PC-9 (cell line): ENCODE results near the gene PSMD2. TPM values are rescaled to one million over a fixed set of nuclear protein-coding genes. Genes with fewer than 3 reads are reported as not detected.

Source experiments
- BruUV-seq: library from RNA; stranded (reverse); fragments of 400-500 nt; replicated peaks from 2 replicates; lab custom pipeline; 2021; lab: Mats Ljungman, UMichigan
- CTCF ChIA-PET: fragments of 300-600 bp; sonication (Branson Sonifier 250); formaldehyde crosslinking; loops from one replicate; lab custom pipeline; 2022; ENCODE audit warnings: antibody characterized with exemption; lab: Charles Lee
- POLR2A ChIA-PET: fragments of 300-600 bp; sonication (Branson Sonifier 250); formaldehyde crosslinking; loops from one replicate; lab custom pipeline; 2022; ENCODE audit warnings: antibody characterized with exemption; ENCODE audit not compliant: unreplicated experiment; lab: Charles Lee
- DNase-seq, 2 experiments: peaks; one replicate each; pipeline versions ENCODE4 v3.0.0 to v3.0.0-alpha.2; 2015 to 2022; ENCODE audit warnings: mixed read lengths in 1 of 2
- H2AFZ ChIP-seq: fragments of 200-600 bp; sonication (generic); 2 replicates; pipeline ENCODE4 v1.8.1; 2017; ENCODE audit warnings: antibody characterized with exemption
- H3F3A ChIP-seq: fragments of 200-600 bp; sonication (generic); 2 replicates; pipeline ENCODE4 v1.8.1; 2017; ENCODE audit warnings: antibody characterized with exemption, mild to moderate bottlenecking, low read depth; ENCODE audit not compliant: insufficient read depth
- H3K27ac ChIP-seq: fragments of 200-600 bp; sonication (generic); 2 replicates; pipeline ENCODE4 v1.6.1; 2016; ENCODE audit warnings: mixed run types
- H3K27me3 ChIP-seq: fragments of 200-600 bp; sonication (generic); 2 replicates; pipeline ENCODE4 v1.6.1; 2016; ENCODE audit warnings: low read depth, mixed run types; ENCODE audit not compliant: insufficient read depth
- H3K36me3 ChIP-seq: fragments of 200-600 bp; sonication (generic); 2 replicates; pipeline ENCODE4 v1.6.1; 2016; ENCODE audit warnings: low read depth, mixed run types
- H3K4me1 ChIP-seq: fragments of 200-600 bp; sonication (generic); replicated peaks from 2 replicates; pipeline ENCODE4 v1.6.1; 2016; ENCODE audit warnings: mixed run types; ENCODE audit not compliant: insufficient read depth
- H3K4me2 ChIP-seq: fragments of 200-600 bp; sonication (generic); 2 replicates; pipeline ENCODE4 v1.6.1; 2017; ENCODE audit warnings: mixed run types
- H3K4me3 ChIP-seq: fragments of 200-600 bp; sonication (generic); 2 replicates; pipeline ENCODE4 v1.6.1; 2016; ENCODE audit warnings: mixed run types
- H3K79me2 ChIP-seq: fragments of 200-600 bp; sonication (generic); 2 replicates; pipeline ENCODE4 v1.6.1; 2017; ENCODE audit warnings: low read depth, mixed run types
- H3K9me2 ChIP-seq: fragments of 200-600 bp; sonication (generic); 2 replicates; pipeline ENCODE4 v1.8.1; 2017; ENCODE audit warnings: mild to moderate bottlenecking; ENCODE audit not compliant: insufficient read depth
- H3K9me3 ChIP-seq: fragments of 200-600 bp; sonication (generic); 2 replicates; pipeline ENCODE4 v1.8.1; 2016; ENCODE audit warnings: low read depth; ENCODE audit not compliant: insufficient read depth
- H4K20me1 ChIP-seq: fragments of 200-600 bp; sonication (generic); 2 replicates; pipeline ENCODE4 v1.8.1; 2017; ENCODE audit not compliant: insufficient read depth
- CTCF ChIP-seq: fragments of 200-600 bp; sonication (generic); conservative IDR thresholded peaks from 2 replicates; pipeline ENCODE4 v1.6.1; 2017; ENCODE audit warnings: mixed run types, antibody characterized with exemption, mild to moderate bottlenecking, moderate library complexity
- EZH2 ChIP-seq: fragments of 200-600 bp; sonication (generic); IDR thresholded peaks from 2 replicates; pipeline ENCODE4 v1.8.0; 2017; ENCODE audit warnings: antibody characterized with exemption, low read depth
- intact Hi-C: fragments of 100-400 bp; cut with micrococcal nuclease; formaldehyde crosslinking; loops from one replicate; pipeline ENCODE4 v1.10.0; 2022; ENCODE audit not compliant: unreplicated experiment
- total RNA-seq: library from RNA; stranded (reverse); gene quantifications from 2 replicates; pipeline ENCODE4 v1.2.3, GENCODE V29; 2021

PSMD2 gene
- total RNA-seq, 1 experiment from 2014 or later, result 788 TPM

GRCh38 chr3:184257083-184257915 lies 41.7 kb upstream of the PSMD2 start:
- Histone ChIP-seq H3K4me2 (no peak overlapping the region), H4K20me1 (no peaks in the 10 kb centered on the region), H3K36me3 (no peaks in the 10 kb centered on the region), H2AFZ (no peak overlapping the region), H3K4me3 (no peak overlapping the region), H3K27ac (no peak overlapping the region), H3F3A (peaks cover 37% of the 10 kb centered on the region; the same call in 1 of the 2 replicates), H3K9me3 (no peaks in the 10 kb centered on the region), H3K4me1 (0 out of 2 replicates have a peak, but pooled peaks cover 9% of the 10 kb centered on the region), H3K9me2 (no peaks in the 10 kb centered on the region), H3K27me3 (no peaks in the 10 kb centered on the region), H3K79me2 (peaks cover 19% of the 10 kb centered on the region)
- no peak for DNase-seq
- CTCF ChIA-PET, result interaction anchor here (0.6 kb wide), 1 partner anchor 109 kb away, joined by 4 read pairs; no protein-coding TSS in a partner anchor
- no TSS peak for BruUV-seq
- intact Hi-C loops, result no loop called here
- POLR2A ChIA-PET, result interaction anchor here (0.7 kb wide), 2 partner anchors 43 to 1539 kb away, joined by 3 to 7 read pairs; no protein-coding TSS in a partner anchor
- TF ChIP-seq EZH2 (no peak), CTCF (no peak)

GRCh38 chr3:184258926-184259325 lies 40.1 kb upstream of the PSMD2 start:
- CTCF ChIA-PET, result no interaction called here
- Histone ChIP-seq H3K4me2 (no peak overlapping the region), H3K9me3 (no peaks in the 10 kb centered on the region), H3K4me1 (peaks cover 15% of the 10 kb centered on the region; the same call in 1 of the 2 replicates), H3K27ac (no peak overlapping the region), H3K4me3 (no peak overlapping the region), H4K20me1 (no peaks in the 10 kb centered on the region), H3F3A (peaks cover 40% of the 10 kb centered on the region; the same call in 1 of the 2 replicates), H2AFZ (no peak overlapping the region), H3K9me2 (no peaks in the 10 kb centered on the region), H3K79me2 (peaks cover 10% of the 10 kb centered on the region; the same call in 1 of the 2 replicates), H3K36me3 (no peaks in the 10 kb centered on the region), H3K27me3 (no peaks in the 10 kb centered on the region)
- POLR2A ChIA-PET, result no interaction called here
- BruUV-seq, result no TSS peak
- DNase-seq, result no peak
- TF ChIP-seq EZH2 (no peak), CTCF (no peak)
- intact Hi-C loops, result no loop called here

- Histone ChIP-seq H3K27me3 (no peaks in the 10 kb centered on the region), H3F3A (peaks cover 41% of the 10 kb centered on the region; the same call in 1 of the 2 replicates), H3K79me2 (peaks cover 7% of the 10 kb centered on the region; the same call in 1 of the 2 replicates), H2AFZ (no peak overlapping the region), H3K36me3 (no peaks in the 10 kb centered on the region), H3K27ac (no peak overlapping the region), H3K9me2 (no peaks in the 10 kb centered on the region), H4K20me1 (no peaks in the 10 kb centered on the region), H3K4me3 (no peak overlapping the region), H3K4me1 (peaks cover 15% of the 10 kb centered on the region; the same call in 1 of the 2 replicates), H3K9me3 (no peaks in the 10 kb centered on the region), H3K4me2 (no peak overlapping the region)
- BruUV-seq, result no TSS peak
- POLR2A ChIA-PET, result no interaction called here
- no peak for TF ChIP-seq CTCF
- TF ChIP-seq EZH2, result no peak
- no peak for DNase-seq
- intact Hi-C loops, result no loop called here
- CTCF ChIA-PET, result interaction anchor here (0.7 kb wide), 1 partner anchor 491 kb away, joined by 3 read pairs; no protein-coding TSS in a partner anchor
Measured at GRCh38 chr3:184259396-184259877, 39.6 kb upstream of the PSMD2 start.
